ENCODE results near the gene ZNF48. TPM values are rescaled to one million over a fixed set of nuclear protein-coding genes. Genes with fewer than 3 reads are reported as not detected.

Gene ZNF48
- total and polyA plus RNA-seq, 12 donors, result 2.2 to 8.0 (median 5.4) TPM

DNA sequence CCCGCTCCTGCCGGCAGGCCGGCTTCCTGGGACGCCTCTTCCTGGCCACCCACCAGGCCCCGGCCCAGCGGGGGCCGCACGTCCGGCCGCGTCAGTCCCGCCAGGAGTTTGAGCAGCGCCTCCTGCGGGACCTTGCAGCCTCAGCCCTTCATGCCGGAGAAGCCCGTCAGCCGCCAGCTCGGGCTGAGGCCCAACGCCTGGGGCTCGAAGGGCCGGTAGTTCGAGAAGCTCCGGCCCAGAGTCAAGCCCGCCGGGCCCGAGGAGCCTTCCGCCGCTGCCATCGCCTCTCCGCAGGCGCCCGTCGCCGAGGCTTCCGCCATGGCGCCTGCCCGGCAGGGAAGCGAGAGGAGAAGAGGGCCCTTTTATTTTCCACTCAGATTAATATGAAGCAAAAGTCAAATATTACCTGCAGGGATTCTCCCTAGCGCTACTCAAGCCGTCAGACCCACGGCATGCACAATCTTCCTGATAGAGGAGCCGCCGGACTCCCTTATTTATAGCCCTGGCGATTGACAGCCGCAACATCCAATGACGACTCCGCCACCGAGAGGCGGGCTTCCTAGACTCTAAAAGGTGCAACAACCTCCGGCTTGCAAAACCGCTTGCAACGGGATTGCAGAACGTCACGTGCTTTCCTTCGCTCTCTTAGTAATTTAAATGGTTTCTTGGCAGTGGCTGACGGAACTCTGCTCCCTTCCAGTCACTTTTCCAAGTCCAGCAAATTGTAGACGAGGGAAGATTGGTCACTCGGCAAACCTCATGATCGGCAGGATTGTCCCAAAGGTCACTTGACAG, 50.4 kb downstream of the ZNF48 start, which contains the start of gene SEPHS2:
SEPHS2 (minus strand) TSS at position 467 of the 795 bp plus-strand sequence; CDS start at position 320, 147 bp downstream.
- TF ChIP-seq CTCF (IDR thresholded peaks at IDR 0.05), result peak in 8 of 9 donors; percentile 18 to 74 (median 52)
- peak within 1 kb of the TSS; percentile 70 to 98 (median 80) for H3K4me3 ChIP-seq
- ATAC-seq (peak; percentile 96 to 98 (median 97)), DNase-seq (peak; percentile 98)
- peaks cover 2 to 39% (median 18%) of the 10 kb centered on the region in 9 donors for H3K4me1 ChIP-seq
- intact Hi-C loops (cut with DNase I), result loop anchor here in 7 of 10 donors (2.0 to 10.0 kb wide), 8 partner anchors 79 to 247 kb away; partner anchors contain the start of genes ZNF768 (in 6 of the 7), ZNF688 (in 1 of the 7) and ZNF785 (in 1 of the 7)
- WGBS, 2 donors, result 0 to 1% methylated on average over 57 to 59 of the region's 59 CpGs
- H3K9me3 ChIP-seq, result no peaks in the 10 kb centered on the region
- H3K36me3 ChIP-seq, result peaks cover 0 to 22% (median 10%) of the 10 kb centered on the region in 9 donors
- H3K27me3 ChIP-seq, result no peaks in the 10 kb centered on the region
- peak within 1 kb of the TSS; percentile 69 to 100 (median 96) for H3K27ac ChIP-seq

DNA sequence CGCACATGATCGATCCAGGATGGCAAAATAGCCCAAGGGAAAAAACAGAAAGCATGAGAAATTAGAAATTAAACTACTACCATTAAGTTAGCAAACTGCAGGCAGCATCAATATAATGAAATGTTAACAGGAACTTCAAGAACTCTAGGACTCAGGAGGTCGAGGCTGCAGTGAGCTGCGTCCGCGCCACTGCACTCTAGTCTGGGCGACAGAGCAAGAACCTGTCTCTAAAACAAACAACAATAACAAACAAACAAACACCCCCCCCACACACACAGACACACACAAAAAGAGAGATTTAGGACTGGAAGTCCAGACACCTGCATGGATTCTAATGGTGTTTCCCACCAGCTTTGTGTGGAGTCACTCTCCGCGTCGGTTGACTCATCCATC, 51.0 kb downstream of the ZNF48 start:
- peak overlapping the region; percentile 70 to 98 (median 80) for H3K4me3 ChIP-seq
- peak overlapping the region in 9 of 10 donors; percentile 92 to 100 (median 97) for H3K27ac ChIP-seq
- peak in 1 of 8 donors; percentile 1 for ATAC-seq
- H3K27me3 ChIP-seq, result no peaks in the 10 kb centered on the region
- TF ChIP-seq CTCF (IDR thresholded peaks at IDR 0.05), result no peak
- DNase-seq, result no peak
- intact Hi-C loops (cut with DNase I), result loop anchor here in 7 of 10 donors (2.0 to 10.0 kb wide), 8 partner anchors 79 to 246 kb away; partner anchors contain the start of genes ZNF768 (in 5 of the 7), ZNF688 (in 1 of the 7) and ZNF785 (in 1 of the 7)
- WGBS, 2 donors, result 78 to 82% methylated on average over 10 of the region's 10 CpGs
- H3K4me1 ChIP-seq, result peaks cover 2 to 39% (median 18%) of the 10 kb centered on the region in 9 donors
- peaks cover 0 to 22% (median 10%) of the 10 kb centered on the region in 9 donors for H3K36me3 ChIP-seq
- H3K9me3 ChIP-seq, result no peaks in the 10 kb centered on the region

- no peak for TF ChIP-seq CTCF (IDR thresholded peaks at IDR 0.05)
- intact Hi-C loops (cut with DNase I), result loop anchor here in 7 of 10 donors (2.0 to 10.0 kb wide), 8 partner anchors 77 to 245 kb away; partner anchors contain the start of genes ZNF768 (in 5 of the 7), ZNF688 (in 1 of the 7) and ZNF785 (in 1 of the 7)
- 87 to 89% methylated on average over 12 of the region's 12 CpGs for WGBS, 2 donors
- Histone ChIP-seq H3K4me1 (peaks cover 2 to 39% (median 18%) of the 10 kb centered on the region in 9 donors), H3K9me3 (no peaks in the 10 kb centered on the region), H3K27me3 (no peaks in the 10 kb centered on the region), H3K36me3 (peaks cover 0 to 21% (median 9%) of the 10 kb centered on the region in 9 donors), H3K4me3 (no peak overlapping the region), H3K27ac (no peak overlapping the region)
- DNase-seq, result no peak
- no peak for ATAC-seq
Measured at GRCh38 chr16:30447512-30448226, 52.4 kb downstream of the ZNF48 start.

DNA sequence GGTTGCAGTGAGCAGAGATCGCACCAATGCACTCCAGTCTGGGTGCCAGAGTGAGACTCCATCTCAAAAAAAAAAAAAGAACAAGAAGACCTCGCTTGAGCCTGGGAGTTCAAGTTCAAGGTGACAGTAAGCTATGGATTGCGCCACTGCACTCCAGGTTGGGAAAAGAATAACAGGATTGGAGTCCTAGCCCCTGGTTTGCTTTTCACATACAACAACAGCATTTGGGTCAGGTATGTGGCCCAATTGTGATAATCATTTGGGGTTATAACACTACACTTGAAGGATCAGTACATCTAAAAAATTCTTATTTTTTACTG, 53.9 kb downstream of the ZNF48 start:
- H3K27me3 ChIP-seq, result no peaks in the 10 kb centered on the region
- peaks cover 0 to 7% (median 0%) of the 10 kb centered on the region in 9 donors for H3K36me3 ChIP-seq
- no peak for TF ChIP-seq CTCF (IDR thresholded peaks at IDR 0.05)
- H3K4me3 ChIP-seq, result no peak overlapping the region
- no peak overlapping the region for H3K27ac ChIP-seq
- DNase-seq, result no peak
- intact Hi-C loops (cut with DNase I), result loop anchor here in 7 of 10 donors (5.0 to 10.0 kb wide), 7 partner anchors 76 to 243 kb away; partner anchors contain the start of genes ZNF768 (in 4 of the 7), ZNF688 (in 1 of the 7) and ZNF785 (in 1 of the 7)
- no peaks in the 10 kb centered on the region for H3K9me3 ChIP-seq
- peaks cover 0 to 28% (median 14%) of the 10 kb centered on the region in 9 donors for H3K4me1 ChIP-seq
- ATAC-seq, result no peak
- WGBS, 2 donors, result 87 to 90% methylated on average over 3 of the region's 3 CpGs
